HG02870 (cell line): Measurements from ENCODE around the gene POC1B.

ENCODE experiments used
- ATAC-seq: cut with Tn5 transposase; IDR thresholded peaks from one replicate; pipeline ENCODE4 v1.9.1; 2021; ENCODE audit warnings: mild to moderate bottlenecking, moderate library complexity; ENCODE audit not compliant: unreplicated experiment

The POC1B gene

GRCh38 chr12:89525824-89526770 lies at the start of gene POC1B:
TSS of gene POC1B (minus strand) at chr12:89526047. CDS start at chr12:89525895, 152 bp downstream.
- peak; percentile 66 for ATAC-seq

GRCh38 chr12:89575374-89575773 lies 49.5 kb upstream of the POC1B start:
- no peak for ATAC-seq

DNA sequence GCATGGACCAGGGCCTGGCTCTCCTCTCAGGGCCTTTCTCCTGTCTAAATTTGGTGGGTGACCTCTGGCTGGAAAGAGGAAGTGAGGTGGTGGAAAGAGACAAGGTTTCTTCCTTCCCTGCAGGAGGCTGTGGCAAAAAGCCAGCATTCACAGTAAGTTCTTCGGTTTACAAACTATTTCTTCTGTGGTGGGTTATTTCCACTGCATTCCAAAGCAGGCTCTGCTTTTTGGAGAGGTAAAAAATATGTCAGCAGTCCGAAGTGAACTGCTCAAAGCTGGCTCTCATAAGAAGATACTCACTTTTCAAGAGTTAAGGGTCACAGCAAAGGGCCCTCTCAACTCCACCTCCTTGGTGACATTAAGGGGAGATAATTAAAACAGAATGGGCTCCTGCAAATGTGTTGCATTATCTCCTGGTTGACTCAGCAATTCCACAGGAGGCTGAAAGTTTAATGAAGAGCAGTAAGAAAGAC lies 48.9 kb upstream of the POC1B start:
- no peak for ATAC-seq

- ATAC-seq, result no peak
These were observed 47.4 kb upstream of the POC1B start for GRCh38 chr12:89573051-89573810.

- ATAC-seq, result no peak
These were observed 45.8 kb upstream of the POC1B start for GRCh38 chr12:89571491-89572195.

DNA sequence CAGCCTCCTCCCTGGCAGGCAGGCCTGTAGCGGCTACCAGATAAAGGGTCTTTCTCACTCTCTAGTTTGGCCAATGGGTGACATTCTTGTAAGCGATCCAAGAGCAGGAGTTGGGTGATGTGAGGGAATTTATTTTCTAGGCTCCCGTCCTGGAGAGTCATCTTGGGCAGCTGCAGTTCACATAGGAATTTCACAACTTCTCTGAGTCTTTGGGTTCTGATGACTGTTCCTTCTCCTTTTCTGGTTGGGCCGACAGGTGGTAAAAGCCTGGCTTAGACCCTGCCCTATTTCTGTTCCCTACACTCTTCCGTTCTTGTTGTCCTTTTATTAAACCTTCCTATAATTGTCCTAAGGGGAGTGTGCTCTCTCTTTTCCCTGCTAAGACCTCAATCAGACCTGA lies 42.6 kb upstream of the POC1B start:
- ATAC-seq, result no peak

DNA sequence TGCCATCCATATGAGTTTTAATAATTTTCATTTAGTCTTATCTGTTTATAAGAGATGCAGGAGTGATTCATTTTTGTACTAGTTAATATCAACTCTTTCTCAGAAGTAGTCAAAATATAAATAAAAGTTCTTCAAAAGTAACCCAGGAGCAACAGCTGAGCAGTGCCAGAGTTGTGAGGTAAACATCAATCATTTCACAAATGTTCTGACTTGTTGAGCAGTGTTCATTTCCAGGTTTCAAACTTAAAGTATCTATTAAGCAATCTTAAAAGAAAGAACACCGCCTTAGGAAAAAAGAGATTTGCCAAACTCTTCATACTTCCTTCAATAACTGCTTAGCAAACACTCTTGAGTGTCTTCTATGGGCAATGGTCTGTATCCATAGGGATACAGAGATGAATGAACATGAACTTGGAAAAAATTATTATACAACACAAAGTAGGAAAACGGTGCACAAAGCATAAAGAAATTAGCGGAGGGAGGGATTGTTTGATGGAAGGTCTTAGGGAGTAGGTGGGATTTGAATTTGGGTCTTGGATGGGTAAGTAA lies 41.9 kb upstream of the POC1B start:
- no peak for ATAC-seq

GRCh38 chr12:89566615-89567014 lies 40.8 kb upstream of the POC1B start:
- peak; percentile 49 for ATAC-seq

DNA sequence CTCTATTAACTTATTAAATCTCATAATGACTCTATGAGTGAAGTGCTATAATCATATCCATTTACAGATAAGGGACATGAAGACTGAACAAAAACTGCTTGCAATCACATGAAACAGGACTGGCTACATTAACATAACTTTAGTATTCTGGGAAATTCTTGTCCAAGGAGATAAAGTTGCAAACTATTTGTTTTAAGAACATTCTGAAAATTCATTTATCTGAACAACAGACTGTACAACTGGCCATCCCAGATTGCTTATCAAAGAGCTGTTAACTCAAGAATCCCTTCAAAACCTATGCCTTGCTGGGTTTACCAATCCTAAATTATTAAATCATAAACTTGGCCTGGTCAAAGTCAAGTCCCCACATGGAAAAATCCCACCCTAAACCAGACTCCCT lies 39.2 kb upstream of the POC1B start:
- ATAC-seq, result no peak

DNA sequence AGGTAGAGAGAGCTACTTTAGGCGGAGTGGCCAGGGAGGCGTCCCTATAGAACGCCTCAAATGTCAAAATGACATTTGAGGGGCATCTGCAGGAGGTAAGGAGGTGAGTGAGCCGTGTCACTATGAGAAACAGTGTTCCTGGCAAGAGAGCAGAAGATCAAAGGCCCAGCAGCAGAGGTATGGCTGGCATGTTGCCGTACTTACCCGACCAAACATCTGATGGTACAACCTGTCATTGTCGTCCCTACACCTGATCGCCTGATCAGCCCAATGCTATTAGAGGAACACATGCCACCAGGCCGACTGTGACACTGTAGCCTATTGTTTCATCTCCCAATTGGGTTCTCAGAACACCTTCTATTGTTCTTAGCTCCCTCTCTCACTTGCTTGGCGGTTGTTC lies 33.9 kb upstream of the POC1B start:
- ATAC-seq, result no peak

DNA sequence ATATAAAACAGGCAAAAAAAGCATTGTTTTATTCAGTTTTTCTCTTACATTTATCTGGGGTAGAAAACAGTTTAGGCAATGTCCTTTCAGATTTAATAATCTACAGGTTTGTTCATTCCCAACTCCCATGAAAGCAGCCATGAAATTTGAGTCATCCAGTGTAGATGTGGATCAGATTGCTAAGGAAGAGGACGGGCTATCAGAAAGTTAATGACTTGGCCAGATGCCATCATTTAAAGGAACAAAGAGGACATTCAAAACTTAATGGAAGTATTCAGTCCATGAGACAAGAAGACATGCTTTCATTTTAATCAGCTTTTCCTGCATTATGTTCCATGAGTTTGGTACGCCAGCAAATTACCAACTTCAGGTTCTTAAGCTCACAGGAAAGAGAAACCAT lies 31.1 kb upstream of the POC1B start:
- no peak for ATAC-seq

GRCh38 chr12:89552376-89552775 lies 26.5 kb upstream of the POC1B start:
- no peak for ATAC-seq

DNA sequence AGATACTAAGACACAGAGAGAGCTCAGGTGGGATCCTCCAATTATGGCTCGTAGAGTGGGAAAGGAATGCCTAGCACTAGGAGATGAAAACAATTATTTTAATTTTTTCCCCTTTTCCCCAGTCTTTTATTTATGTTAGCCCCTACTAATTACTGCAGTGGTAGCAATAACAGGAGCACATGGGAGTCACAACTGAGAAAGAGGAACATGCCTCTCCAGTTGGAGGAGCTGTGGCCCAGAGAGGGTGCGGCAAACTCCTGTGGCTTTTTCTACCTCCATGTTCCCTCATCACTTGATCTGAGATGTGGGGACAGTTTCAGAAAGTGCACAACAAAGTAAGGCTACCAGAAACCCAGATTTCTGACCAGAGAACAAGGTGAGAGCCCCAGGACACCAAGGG lies 25.9 kb upstream of the POC1B start:
- ATAC-seq, result no peak

DNA sequence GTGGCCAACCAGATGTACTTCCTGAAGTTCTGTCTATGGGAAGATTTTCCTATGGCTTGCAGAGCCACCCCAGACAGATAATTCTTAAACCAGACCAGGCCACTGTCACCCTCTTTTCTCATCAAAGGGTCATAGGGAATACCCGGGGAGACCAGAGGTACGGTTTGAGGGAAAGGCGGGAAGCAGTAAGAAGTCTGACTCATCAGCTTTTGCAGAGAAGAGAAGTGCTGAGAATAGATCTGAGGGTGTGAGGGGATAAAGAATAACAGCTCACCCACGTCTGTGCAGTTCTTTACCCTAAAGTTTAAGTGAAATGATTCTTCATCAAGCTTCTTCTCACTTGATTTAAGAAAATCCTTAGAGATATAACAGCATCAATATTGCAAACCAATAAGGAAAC lies 21.3 kb upstream of the POC1B start:
- no peak for ATAC-seq

DNA sequence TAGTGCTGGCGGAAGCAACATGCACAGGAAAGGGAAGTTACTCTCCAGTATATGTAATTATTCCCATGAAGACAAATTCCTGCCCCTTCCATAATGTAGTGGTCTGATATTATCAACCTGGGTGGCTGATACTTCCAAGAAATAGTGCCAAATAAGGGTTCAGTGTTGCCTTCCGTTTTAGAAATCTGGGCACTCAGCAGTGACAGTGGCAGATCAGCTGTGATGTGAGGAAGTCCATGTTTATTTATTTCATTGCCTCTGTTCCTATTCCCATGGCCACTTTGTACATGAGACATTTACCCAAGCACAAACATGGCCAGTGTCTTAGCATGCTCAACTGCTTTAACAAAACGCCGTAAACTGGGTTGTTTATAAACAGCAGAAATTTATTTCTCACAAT lies 20.3 kb upstream of the POC1B start:
- no peak for ATAC-seq

DNA sequence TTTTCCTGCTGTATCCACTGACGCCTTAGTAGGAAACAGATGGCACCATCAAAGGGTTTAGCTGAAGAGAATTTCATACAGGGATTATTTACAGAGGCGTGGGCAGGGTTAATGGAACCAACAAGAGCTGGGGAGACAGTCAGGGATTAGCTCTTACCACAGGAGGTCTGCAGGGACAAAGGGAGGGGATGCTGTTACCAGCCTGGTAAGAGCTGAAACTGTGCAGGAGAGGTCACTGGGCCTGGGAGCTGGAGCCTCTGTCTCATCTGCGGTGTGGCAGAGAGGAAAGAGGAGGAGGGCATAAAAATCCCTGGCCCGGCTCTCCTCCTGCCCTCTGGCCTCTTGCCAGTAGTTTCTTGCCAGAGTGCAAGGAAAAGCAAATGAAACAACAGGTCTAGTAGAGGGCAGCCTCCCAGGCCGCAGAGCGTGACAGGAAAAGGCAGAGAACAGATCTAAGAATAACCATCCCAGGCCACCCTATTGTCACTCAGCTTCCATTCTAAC lies 18.9 kb upstream of the POC1B start:
- ATAC-seq, result no peak

DNA sequence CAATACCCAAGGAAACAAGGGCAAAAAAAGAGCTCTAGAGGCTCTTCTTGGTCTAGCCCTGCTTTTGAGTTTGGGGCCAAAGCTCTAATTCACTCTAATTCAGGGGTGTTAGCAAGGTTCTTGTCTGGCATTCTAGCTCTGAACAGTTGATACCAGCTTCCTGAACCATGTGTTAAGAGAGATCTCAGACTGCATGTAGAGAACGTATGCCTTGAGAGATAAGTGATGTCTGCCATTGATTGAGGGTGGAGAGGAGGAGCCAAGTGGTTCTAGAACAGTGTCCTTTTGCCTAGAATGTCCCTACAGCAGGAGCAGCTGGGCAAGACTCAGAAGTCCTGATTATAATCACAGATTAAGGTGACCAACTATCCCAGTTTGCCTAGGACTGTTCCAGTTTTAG lies 18.2 kb upstream of the POC1B start:
- ATAC-seq, result no peak

GRCh38 chr12:89542912-89543592 lies 17.2 kb upstream of the POC1B start:
- peak; percentile 81 for ATAC-seq

- no peak for ATAC-seq
These were observed 16.4 kb upstream of the POC1B start for GRCh38 chr12:89542236-89542635.

GRCh38 chr12:89540586-89540985 lies 14.7 kb upstream of the POC1B start:
- no peak for ATAC-seq
